COLO668 (cell line): Measurements from ENCODE around the gene VPREB1.
"Not testable (repeated sequence)": the region's sequence is repeated elsewhere in the genome, so short reads cannot be mapped to it uniquely, and the experiment has no call there.

ENCODE experiments used
- DNase-seq: peaks from one replicate; lab custom pipeline; 2025; ENCODE audit not compliant: unreplicated experiment; lab: John Stamatoyannopoulos, UW

Gene VPREB1

DNA sequence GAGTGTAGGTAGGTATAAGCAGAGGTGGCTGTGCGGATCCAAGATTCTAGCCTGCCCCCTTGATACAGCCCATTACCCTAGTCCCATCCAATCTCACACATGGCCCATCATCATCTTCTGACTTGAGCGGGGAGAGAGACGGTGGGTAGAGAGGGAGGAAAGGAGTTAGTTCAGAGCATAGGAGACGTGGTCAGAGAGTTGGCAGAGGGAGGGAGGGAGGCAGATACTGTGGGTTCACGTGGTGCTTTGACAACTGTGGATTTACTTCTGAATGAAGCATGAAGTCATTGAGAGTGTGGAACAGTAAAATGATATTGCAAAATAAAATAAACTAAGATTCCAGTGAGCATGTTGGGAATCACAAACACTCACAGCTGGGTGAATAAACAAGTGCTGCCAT, 31.4 kb upstream of the VPREB1 start:
- no peak for DNase-seq

DNA sequence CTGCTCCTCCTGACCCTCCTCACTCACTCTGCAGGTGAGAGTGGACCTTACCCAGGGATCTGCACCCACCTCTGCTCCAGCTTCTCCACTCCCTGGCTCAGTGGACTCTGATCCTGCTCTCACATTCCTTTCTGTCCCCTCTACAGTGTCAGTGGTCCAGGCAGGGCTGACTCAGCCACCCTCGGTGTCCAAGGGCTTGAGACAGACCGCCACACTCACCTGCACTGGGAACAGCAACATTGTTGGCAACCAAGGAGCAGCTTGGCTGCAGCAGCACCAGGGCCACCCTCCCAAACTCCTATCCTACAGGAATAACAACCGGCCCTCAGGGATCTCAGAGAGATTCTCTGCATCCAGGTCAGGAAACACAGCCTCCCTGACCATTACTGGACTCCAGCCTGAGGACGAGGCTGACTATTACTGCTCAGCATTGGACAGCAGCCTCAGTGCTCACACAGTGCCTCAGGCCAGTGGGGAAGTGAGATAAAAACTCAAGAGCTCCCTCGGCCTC, 29.7 kb upstream of the VPREB1 start:
- no peak for DNase-seq

DNA sequence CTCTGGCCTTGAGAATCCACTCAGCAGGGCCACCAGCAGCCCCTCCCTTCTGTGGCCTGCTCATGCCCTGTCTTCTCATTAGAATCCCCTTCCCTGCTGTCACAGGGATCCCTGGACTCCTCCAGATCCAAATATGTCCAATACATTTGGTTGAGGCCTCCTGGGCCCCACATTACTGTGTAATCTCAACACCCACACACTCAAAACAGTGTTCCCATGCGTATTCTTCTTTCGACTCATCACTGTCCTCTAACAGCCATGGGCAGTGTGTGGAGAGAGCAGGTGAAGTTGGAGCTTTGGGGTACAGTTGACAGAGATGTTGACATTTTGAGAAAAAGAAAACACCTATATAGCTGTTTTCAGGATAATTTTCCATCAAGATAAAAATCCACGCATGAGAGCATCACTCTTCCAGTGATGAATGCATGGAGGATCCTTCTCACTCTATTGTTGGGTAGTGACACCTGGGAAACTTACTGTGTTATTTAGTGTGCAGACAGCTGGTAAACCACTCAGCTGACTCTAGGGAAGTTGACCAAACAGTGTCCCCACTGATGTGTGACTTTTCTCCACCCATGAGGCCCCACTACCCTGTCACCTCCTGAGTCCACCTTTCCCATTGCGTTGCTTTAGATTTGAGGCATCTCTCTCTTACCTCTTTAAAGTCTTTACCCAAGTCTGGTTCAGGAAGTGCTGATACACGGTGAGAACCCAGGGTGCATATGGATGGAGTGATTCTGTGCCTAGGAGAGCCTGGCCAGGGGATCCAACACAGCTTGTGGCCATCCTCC, 28.7 kb upstream of the VPREB1 start:
- no peak for DNase-seq

DNA sequence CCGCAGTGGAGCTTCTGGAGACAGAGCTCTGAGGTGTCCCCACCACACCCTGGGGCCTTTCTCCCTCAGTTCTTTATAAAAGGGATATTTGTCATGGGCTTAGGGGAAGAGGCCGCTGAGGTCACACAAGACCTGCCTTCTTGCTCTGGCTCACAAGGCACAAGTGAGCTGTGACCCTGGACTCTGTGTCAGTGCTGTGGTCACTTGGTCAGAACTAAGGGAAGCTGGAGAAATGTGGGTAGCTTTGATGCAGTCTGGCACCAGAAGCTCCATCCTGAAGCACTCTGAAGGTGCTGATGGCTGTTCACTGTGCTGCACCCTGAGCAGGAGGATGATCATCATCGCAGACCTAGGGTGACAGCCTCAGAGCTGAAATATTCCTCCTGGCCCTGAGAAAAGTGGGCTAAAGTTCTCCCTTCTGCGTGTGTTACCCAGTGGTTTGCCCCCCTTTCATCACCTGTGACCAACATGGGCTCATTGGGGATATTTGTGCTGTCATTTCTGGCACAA, 28.1 kb upstream of the VPREB1 start:
- no peak for DNase-seq

DNA sequence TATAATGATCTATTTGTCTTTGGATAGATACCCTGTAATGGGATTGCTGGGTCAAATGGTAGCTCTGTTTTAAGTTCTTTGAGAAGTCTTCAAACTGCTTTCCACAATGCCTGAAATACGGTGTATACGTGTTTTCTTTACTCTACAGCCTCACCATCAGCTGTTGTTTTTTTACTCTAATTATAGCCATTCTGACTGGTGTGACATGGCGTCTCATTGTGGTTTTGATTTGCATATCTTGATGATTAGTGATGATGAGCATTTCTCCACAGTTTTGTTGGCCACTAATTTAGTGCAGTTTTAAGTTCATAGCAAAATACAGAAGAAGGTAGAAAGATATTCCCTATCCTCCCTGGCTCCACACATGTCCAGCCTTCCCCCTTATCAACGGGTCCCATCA, 26.3 kb upstream of the VPREB1 start:
- no peak for DNase-seq

DNA sequence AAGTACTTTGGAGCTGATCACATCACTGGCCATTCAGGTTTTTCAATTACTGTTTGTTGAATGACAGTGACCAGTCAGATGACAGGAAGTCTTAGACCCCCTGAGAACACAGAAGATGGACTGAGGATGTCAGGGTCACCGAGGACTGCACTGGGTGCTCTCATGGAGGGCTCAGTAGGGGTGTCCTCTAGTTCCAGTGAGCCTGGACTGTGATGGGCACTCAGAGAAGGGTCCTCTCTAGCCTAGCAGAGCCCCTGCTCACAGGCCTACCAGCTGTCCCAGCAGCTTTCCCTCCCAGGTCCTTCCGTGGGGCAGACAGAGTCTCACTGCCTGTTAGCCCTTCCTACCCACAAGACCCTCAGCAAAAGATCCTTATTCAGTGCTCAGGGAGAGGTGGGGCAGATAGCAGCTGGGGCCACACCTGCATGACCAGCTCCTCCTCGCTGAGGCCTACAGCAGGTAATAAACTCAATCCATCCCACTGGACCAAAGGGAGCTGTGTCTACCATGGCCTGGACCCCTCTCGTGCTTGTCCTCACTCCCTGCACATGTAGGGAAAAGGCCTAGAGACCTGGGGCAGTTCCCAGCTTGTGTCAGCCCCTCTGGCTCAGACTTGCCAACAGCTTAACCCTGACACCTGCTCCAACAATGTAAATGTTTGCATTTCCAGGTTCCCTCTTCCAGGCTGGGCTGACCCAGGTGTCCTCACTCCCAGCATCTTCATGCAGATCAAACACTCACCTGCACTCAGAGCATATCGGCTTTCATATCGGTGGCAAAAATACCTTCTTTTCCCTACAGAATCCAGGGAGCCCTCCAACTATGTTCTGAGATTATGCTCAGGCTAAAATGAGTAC, 25.2 kb upstream of the VPREB1 start:
- peak; percentile 74 for DNase-seq

DNA sequence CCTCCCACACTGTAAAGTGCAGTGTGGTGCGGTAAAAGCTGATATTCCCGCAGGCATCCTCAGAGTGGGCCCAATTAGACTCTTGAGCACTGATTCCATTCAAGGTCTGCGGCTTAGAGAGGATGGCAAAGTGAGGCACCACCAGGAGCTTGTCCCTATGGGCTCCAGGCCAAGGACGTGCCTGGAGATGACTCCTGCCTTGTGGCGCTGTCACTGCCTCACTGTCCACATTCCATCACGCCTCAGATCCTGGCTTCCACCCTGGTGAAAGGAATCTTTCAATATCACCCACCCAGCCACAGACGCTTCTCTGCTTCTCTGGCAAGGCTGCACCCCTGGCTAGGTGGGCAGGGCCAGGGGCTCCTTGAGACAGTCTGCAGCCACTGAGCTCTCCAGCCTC, 23.5 kb upstream of the VPREB1 start:
- DNase-seq = not testable (repeated sequence)

DNA sequence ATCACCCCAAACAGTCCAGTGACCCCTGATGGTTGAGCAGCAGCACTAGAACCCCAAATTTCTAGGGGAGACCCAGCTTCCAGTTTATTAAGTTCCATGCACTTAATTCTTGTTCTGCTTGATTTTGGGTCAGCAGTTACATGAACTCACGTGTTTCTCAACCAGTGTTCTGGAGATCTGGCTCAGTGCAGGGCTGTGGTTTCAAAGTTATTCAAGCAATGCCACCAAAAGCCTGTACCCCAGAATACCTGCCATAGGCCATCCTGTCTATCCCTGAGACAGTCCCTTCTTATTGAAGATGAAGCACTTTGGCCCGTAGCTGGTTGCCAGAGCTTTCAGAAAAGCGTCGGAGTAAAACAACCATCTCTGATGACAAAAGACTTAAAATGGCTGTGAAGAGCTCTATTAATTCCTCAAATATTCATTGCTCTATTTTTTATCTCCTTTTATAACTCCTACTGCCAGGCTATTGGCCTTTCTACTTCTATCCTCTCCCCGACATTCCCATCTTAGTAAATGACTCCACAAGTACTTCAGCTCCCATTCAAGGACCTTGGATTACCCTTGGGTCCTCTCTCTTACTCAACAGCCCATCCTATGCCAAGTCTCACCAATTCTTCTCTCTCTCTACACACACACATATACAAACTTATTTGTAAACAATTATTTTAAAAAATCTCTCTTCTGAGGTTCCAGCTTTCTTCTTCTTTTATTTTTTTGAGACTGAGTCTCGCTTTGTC, 18.0 kb upstream of the VPREB1 start:
- DNase-seq = no peak

DNA sequence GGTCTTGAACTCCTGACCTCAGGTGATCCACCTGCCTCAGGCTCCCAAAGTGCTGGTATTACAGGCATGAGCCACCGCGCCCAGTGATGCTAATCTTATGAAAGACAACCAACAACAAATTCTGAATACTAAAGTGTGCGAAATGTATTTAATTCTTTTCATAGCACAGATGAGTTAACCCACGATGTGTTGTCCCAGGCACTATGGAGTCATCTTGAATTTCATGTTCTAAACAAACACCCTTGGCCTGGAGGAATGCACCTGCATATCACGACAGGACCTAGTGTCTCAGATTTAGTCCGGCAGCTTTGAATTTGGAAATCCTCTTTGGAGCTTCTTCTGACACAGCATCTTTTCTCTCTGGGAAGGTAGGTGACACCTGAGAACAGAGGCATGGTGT, 16.2 kb upstream of the VPREB1 start:
- no peak for DNase-seq

DNA sequence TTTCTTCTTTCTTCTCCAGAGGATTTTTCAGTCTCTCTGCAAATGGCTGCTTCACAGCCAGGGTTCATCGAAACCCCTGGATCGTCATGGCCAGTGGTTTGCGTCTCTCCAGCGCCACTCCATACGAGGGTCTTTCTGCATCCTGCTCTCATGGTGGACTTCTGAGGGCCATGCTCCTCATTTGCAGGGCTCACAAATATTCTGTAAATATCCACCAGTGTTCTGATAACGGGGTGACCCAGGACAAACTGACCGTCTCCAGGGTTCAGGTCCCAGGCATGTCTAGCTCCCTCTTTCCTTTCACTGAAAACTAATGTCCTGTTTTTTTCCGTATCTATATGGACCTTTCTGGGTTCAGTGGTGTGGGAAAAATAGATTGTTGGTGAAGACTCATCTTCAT, 15.7 kb upstream of the VPREB1 start:
- no peak for DNase-seq

DNA sequence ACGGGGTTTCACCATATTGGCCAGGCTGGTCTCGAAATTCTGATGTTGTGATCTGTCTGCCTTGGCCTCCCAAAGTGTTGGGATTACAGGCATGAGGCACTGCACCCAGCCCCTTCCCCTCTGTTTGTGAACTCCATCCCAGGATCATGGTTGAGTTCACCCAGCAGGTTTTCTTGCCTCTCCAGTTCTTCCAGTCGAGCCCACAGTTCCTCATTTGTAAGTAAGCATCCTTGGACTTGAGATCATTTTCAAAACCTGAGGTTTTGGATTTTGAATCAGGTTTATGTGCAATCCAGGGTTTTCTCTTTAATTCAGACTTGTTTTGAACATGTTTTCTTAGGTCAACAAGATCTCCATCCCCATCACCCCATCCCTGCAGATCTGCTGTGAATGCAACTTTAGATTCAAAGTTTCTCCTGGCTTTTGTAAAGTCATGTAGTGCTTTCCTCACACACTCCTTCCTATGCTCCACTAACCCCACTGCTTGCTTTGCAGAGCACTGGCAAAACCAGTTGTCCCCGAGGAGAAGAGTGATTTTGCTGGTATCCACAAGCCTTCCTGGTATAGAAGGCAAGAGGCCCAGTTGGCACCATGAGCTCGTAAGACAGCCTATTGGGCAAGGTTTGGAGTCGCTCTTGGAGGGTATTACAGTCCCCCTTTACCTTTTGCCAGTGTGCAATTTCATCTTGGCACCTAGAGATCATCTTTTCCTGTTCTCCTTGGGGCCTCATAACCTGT, 14.7 kb upstream of the VPREB1 start:
- DNase-seq = no peak

DNA sequence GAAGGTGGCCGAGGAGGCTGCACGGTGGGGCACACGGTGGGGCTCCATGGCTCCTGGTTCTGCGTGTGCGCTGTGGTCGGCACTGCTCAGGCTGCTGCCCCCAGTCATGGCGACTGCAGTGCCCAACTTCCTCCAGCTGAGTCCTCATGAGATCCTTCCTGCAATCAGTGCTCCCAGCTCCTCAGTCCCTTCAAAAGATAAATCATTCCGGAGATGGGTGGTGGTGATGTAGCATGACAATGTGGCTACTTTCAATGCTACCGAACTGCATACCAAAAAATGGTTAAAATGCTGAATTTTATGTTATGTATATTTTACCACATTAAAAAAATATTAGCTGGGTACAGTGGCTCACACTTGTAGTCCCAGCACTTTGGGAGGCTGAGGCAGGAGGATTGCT, 14.1 kb upstream of the VPREB1 start:
- no peak for DNase-seq

DNA sequence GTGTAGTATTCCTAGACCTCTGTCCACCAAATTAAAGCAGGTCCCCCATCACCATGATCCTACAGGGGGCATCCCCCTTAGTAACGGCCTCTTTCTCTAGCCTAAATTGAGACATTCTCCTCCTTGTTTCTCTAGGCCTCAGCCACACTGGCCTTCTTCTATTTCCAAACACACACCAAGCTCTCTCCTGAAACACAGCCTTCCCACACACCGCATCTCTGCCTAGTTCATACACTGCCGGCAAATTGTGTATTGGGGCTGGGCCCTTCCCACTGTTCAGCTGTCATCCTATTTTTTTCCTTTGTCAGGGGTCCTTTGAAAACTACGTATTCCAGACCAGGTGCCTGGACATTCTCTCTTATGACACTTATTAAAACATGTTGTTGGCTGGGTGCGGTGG, 11.5 kb upstream of the VPREB1 start:
- DNase-seq = no peak

DNA sequence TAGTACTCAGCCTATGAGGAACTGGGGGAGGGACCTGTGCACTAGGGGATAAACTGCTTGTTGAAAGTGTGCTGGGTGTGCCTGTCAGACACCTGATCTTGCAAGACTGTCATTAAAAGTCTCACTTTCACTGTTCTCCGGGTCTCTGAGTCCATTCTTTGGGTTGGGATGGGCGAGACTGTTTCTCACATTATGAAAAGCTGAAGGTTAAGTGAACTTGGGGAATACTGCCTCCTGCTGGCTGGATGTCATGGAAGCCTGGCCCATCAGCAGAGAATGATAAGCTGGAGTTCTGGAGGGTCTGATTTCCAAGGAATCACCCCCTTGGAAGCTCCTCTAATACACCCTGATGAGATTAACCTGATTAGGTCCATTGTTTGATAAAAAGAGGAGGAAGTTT, 9.0 kb upstream of the VPREB1 start:
- DNase-seq = peak; percentile 61

DNA sequence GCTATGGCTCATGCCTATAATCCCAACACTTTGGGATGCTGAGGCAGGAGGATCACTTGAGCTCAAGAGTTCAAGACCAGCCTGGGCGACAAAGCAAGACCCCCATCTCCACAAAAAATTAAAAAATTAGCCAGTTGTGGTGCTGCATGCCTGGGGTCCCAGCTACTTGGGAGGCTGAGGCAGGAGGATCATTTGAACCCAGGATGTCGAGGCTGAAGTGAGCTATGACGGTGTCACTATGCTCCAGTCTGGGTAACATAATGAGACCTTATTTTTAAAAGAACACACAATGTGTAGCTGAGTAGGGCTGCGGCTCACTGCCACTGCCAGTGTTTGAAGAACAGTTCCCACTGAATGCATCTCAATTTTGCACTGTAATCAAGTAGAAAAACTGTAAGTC, 7.1 kb upstream of the VPREB1 start:
- DNase-seq = no peak

DNA sequence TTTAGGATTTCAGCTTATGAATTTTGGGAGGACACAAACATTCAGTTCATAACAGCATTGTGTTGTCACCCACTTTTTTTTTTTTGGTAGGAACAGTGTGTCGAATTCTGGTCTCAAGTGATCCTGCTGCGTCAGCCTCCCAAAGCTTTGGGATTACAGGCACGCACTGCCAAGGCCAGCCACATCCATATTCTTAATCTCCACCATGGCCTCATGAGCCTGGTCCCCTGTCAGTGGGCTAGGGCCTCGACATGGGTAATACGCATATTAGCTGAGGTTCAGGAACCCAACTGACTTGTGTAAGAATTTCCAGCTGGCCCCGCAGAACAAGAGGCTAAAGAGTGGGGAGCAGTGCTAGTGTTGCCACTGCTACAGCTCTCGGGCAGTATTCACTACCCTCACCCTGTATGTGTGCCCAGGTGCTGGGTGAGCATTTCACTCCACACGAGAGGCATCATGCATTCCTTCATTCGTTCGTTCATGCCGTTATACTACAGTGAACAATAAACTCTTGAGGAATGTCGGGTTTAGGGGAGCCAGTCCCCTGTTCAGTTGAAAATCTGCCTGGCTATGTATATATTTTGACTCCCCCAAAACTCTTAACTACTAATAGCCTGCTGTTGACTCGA, 5.2 kb upstream of the VPREB1 start:
- DNase-seq = no peak

DNA sequence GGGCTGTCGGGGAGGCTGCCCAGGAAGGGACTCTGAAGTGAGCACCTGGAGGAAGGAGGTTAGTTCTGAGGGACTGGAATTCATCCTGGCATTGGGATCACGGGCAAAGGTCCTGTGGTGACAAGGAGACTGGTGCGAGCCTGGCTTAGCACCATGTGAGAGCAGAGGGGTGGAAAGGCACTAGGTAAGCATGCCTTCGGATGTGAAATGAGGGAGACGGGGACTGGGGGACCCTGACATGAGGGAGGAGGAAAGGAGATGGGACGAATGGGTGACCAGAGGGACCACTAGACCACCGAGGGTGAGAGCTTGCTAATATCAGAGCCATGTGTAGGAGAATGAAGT, 3.1 kb upstream of the VPREB1 start:
- no peak for DNase-seq

DNA sequence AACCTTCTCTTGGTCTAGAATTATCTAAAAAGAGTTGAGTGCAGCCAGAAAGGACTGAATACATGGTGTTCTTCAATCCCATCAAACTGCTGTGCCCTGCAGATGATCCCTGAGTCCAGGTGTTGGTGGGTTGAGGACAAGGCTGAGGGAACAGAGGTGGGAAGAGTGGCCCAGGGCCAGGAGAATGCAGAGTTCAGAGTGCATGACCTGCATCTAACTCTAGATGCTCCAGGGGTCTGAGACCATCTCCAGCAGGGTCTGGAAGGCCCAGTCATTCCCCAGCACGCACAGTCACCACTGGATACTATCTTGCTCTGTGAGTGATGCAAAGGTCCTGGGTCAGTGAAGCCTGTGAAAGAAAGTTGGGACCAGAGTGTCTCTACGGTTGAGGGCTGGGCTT, 2.1 kb upstream of the VPREB1 start:
- DNase-seq = no peak

DNA sequence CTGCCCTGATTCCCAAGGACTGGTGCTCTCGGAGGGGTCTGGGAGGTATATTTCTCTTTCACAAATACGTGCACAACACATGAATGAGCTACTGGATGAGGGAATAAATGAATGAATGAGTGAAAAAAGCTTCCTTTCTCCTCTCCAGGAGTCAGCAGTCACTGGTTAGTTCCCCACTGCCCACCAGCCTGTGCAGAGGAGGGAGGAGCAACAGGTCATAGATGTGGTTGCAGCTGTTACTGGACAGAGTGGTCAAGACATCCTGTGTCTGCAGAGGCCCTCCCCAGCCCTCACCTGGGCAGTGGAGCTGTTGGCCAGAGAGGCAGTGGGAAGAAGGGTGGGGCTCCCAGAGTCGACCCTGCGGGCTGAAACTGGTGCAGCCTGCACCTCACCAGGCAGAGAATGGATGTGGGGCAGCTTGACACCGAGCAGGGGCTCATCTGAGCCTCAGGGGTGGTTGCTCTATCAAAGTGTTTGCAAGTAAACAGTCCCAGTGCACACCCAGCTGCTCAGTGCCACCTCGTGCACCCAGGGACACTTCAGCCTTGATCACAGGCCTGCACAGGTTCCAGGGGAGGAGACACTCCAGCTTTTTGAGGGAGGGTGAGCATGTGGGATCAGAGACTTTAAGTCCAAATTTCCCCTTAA, 1.4 kb upstream of the VPREB1 start:
- peak; percentile 28 for DNase-seq
